HepG2 (cell line): ENCODE results near the gene OR5I1. TPM values are rescaled to one million over a fixed set of nuclear protein-coding genes. Genes with fewer than 3 reads are reported as not detected.

Experiments used
- ATAC-seq: fragments of 200-7000 bp; cut with Tn5 transposase; 3 replicates; pipeline ENCODE4 v1.9.1; 2020; ENCODE audit warnings: mild to moderate bottlenecking, moderate library complexity
- BruUV-seq: library from RNA; stranded (reverse); fragments of 400-500 nt; replicated peaks from 2 replicates; lab custom pipeline; 2021; lab: Mats Ljungman, UMichigan
- CTCF ChIA-PET: fragments of 300-600 bp; formaldehyde crosslinking; extraction: SDS; loops from one replicate; lab custom pipeline; 2021; ENCODE audit warnings: low total read pairs, inconsistent platforms, low intra/inter-chr PET ratio; lab: Yijun Ruan, JAX
- POLR2A ChIA-PET: fragments of 350-600 bp; sonication (Branson Sonifier 250); formaldehyde crosslinking; loops from one replicate; lab custom pipeline; 2020; ENCODE audit warnings: antibody characterized with exemption, inconsistent platforms; lab: Yijun Ruan, JAX
- DNase-seq: peaks from one replicate; pipeline ENCODE4 v3.0.0-alpha.2; 2015; ENCODE audit warnings: low spot score
- FAIRE-seq: peaks from 3 replicates; lab custom pipeline; 2011; peaks lifted over from hg19 to GRCh38; lab: Jason Lieb, UNC
- H2AFZ ChIP-seq: one replicate; pipeline ENCODE4 v1.6.1; 2011; ENCODE audit warnings: low read length, inconsistent platforms
- H3K27ac ChIP-seq: fragments of 300-600 bp; 3 replicates; pipeline ENCODE4 v1.8.0; 2011; ENCODE audit warnings: mixed run types, mild to moderate bottlenecking, mixed read lengths, low read length, inconsistent platforms; ENCODE audit not compliant: insufficient read depth; ENCODE audit errors: extremely low read length
- H3K27me3 ChIP-seq, 2 experiments: fragments of 200-600 bp in 1 of 2; 2 replicates in 1 of 2; 3 replicates in 1 of 2; pipeline versions ENCODE4 v1.6.0 to v1.8.0; 2011; ENCODE audit warnings: low read length in 2 of 2, mild to moderate bottlenecking in 2 of 2, moderate library complexity in 2 of 2, inconsistent platforms in 1 of 2; ENCODE audit not compliant: insufficient read depth in 2 of 2, control insufficient read depth in 1 of 2
- H3K36me3 ChIP-seq, 2 experiments: fragments of 200-600 bp in 1 of 2; replicated peaks in 1 of 2; 2 replicates in 1 of 2; 3 replicates in 1 of 2; pipeline versions ENCODE4 v1.5.1 to v1.8.0; 2011; ENCODE audit warnings: low read length in 2 of 2, inconsistent platforms in 1 of 2; ENCODE audit not compliant: insufficient read depth in 2 of 2, control insufficient read depth in 1 of 2
- H3K4me1 ChIP-seq: 2 replicates; pipeline ENCODE4 v1.5.1; 2012; ENCODE audit warnings: low read length, inconsistent platforms; ENCODE audit not compliant: insufficient read depth
- H3K4me2 ChIP-seq: 2 replicates; pipeline ENCODE4 v1.6.0; 2011; ENCODE audit warnings: low read depth, low read length, inconsistent platforms
- H3K4me3 ChIP-seq, 3 experiments: fragments of 200-600 bp in 1 of 3; sonication (generic), shearing (Covaris generic) in 1 of 3; replicated peaks in 1 of 3; 2 replicates each; pipeline ENCODE4 v1.5.1; 2011 to 2016; ENCODE audit warnings: low read length in 3 of 3, inconsistent platforms in 2 of 3, low read depth in 2 of 3, mild to moderate bottlenecking in 2 of 3, control low read depth in 1 of 3, mixed read lengths in 1 of 3; ENCODE audit not compliant: insufficient read depth in 1 of 3
- H3K79me2 ChIP-seq: one replicate; pipeline ENCODE4 v1.6.1; 2011; ENCODE audit warnings: low read length, inconsistent platforms; ENCODE audit not compliant: insufficient read depth
- H3K9ac ChIP-seq: 2 replicates; pipeline ENCODE4 v1.6.0; 2011; ENCODE audit warnings: mild to moderate bottlenecking, low read depth, low read length, inconsistent platforms; ENCODE audit not compliant: insufficient read depth
- H3K9me3 ChIP-seq: 2 replicates; pipeline ENCODE4 v1.5.1; 2012; ENCODE audit warnings: mild to moderate bottlenecking, low read length
- H4K20me1 ChIP-seq: 2 replicates; pipeline ENCODE4 v1.6.0; 2011; ENCODE audit warnings: inconsistent platforms, mild to moderate bottlenecking, low read length, moderate library complexity; ENCODE audit not compliant: insufficient read depth
- ARID4A ChIP-seq: sonication (generic); formaldehyde crosslinking; IDR thresholded peaks from 2 replicates; pipeline ENCODE4 v1.5.0; 2020; ENCODE audit warnings: mild to moderate bottlenecking, missing genetic modification reagents, borderline replicate concordance
- CTCF ChIP-seq: sonication (generic); formaldehyde crosslinking; IDR thresholded peaks from 2 replicates; pipeline ENCODE4 v1.5.0; 2020; ENCODE audit warnings: mild to moderate bottlenecking, missing genetic modification reagents, moderate library complexity
- EZH2 ChIP-seq: conservative IDR thresholded peaks from 2 replicates; pipeline ENCODE4 v1.6.1; 2012; ENCODE audit warnings: mild to moderate bottlenecking, low read depth, low read length, moderate library complexity
- FOXA1 ChIP-seq, 2 experiments: fragments of 450-650 bp in 1 of 2; sonication (generic) in 1 of 2; formaldehyde crosslinking in 1 of 2; IDR thresholded peaks; 2 replicates each; pipeline versions ENCODE4 v1.4.0 to v1.6.1; 2016 to 2020; ENCODE audit warnings: missing genetic modification reagents in 1 of 2
- REL ChIP-seq: sonication (generic); formaldehyde crosslinking; conservative IDR thresholded peaks from 2 replicates; pipeline ENCODE4 v1.8.0; 2022; ENCODE audit warnings: mild to moderate bottlenecking, missing genetic modification reagents, moderate library complexity
- RFX1 ChIP-seq: fragments of 450-650 bp; IDR thresholded peaks from 2 replicates; pipeline ENCODE4 v1.6.1; 2017
- SP2 ChIP-seq: sonication (generic); formaldehyde crosslinking; IDR thresholded peaks from 2 replicates; pipeline ENCODE4 v1.5.1; 2020; ENCODE audit warnings: mild to moderate bottlenecking, missing genetic modification reagents
- STAG1 ChIP-seq: sonication (generic); formaldehyde crosslinking; IDR thresholded peaks from 2 replicates; pipeline ENCODE4 v1.4.0; 2020; ENCODE audit warnings: missing genetic modification reagents
- TEF ChIP-seq: sonication (generic); formaldehyde crosslinking; IDR thresholded peaks from 2 replicates; pipeline ENCODE4 v1.5.0; 2020; ENCODE audit warnings: missing genetic modification reagents
- TFE3 ChIP-seq: IDR thresholded peaks from 2 replicates; pipeline ENCODE4 v1.6.1; 2016
- TGIF2 ChIP-seq: IDR thresholded peaks from 2 replicates; pipeline ENCODE4 v1.6.1; 2016; ENCODE audit warnings: control low read depth, missing compliant biosample characterization
- THAP11 ChIP-seq: IDR thresholded peaks from 2 replicates; pipeline ENCODE4 v1.6.1; 2016; ENCODE audit warnings: missing biosample characterization, missing genetic modification reagents
- ZBTB38 ChIP-seq: sonication (generic); formaldehyde crosslinking; IDR thresholded peaks from 2 replicates; pipeline ENCODE4 v1.5.1; 2020; ENCODE audit warnings: mild to moderate bottlenecking, missing genetic modification reagents
- ZNF234 ChIP-seq: sonication (generic); formaldehyde crosslinking; conservative IDR thresholded peaks from 2 replicates; pipeline ENCODE4 v1.5.1; 2020; ENCODE audit warnings: mild to moderate bottlenecking, missing genetic modification reagents
- ZNF703 ChIP-seq: sonication (generic); formaldehyde crosslinking; IDR thresholded peaks from 2 replicates; pipeline ENCODE4 v1.5.1; 2020; ENCODE audit warnings: missing genetic modification reagents, mild to moderate bottlenecking, moderate library complexity, borderline replicate concordance
- ZSCAN21 ChIP-seq: sonication (generic); formaldehyde crosslinking; IDR thresholded peaks from 2 replicates; pipeline ENCODE4 v1.8.0; 2022; ENCODE audit warnings: mild to moderate bottlenecking, missing genetic modification reagents, moderate library complexity, borderline replicate concordance
- ZSCAN31 ChIP-seq: sonication (generic); formaldehyde crosslinking; IDR thresholded peaks from 2 replicates; pipeline ENCODE4 v1.5.0; 2020; ENCODE audit warnings: low read depth, mild to moderate bottlenecking, missing genetic modification reagents
- WGBS: methylation state at CpG from one replicate; pipeline ENCODE4 v1.1.6; 2017; ENCODE audit warnings: low lambda C conversion rate; 5-methylcytosine and 5-hydroxymethylcytosine counted together
- in situ Hi-C: cut with HindIII; loops from 2 replicates; pipeline ENCODE4 v1.10.0; 2017; ENCODE audit warnings: low pct_unique_long_range_greater_than_20kb; ENCODE audit not compliant: extremely low pct_ligation_motif_present
- intact Hi-C: fragments of 100-400 bp; cut with micrococcal nuclease; formaldehyde crosslinking; loops from one replicate; pipeline ENCODE4 v1.10.0; 2022; ENCODE audit not compliant: unreplicated experiment
- polyA plus RNA-seq, 8 experiments: library from polyadenylated mRNA; depleted of rRNA in 3 of 8; stranded (reverse) in 7 of 8; unstranded in 1 of 8; fragments of >200 nt; fragmentation: Illumina TruSeq in 4 of 8; extraction: Trizol in 4 of 8; gene quantifications; 2 replicates each; pipeline versions ENCODE4 v1.2.1 to v1.2.3, GENCODE V29; 2011 to 2016; ENCODE audit warnings: low read depth in 4 of 8, missing spikeins in 1 of 8, mixed read lengths in 1 of 8; ENCODE audit not compliant: insufficient read depth in 1 of 8
- total RNA-seq, 5 experiments: library from RNA; depleted of rRNA; stranded (reverse); fragments of >200 nt; fragmentation: Illumina TruSeq; extraction: Trizol; gene quantifications; 2 replicates each; pipeline ENCODE4 v1.2.3, GENCODE V29; 2016; ENCODE audit warnings: low read depth in 1 of 5

Gene OR5I1
- total and polyA plus RNA-seq, 2 of the 13 experiments (the other 11 are each of a cell fraction or from before 2014, with no cell fraction given) = not detected

- H3K27ac ChIP-seq = no peak overlapping the region
- POLR2A ChIA-PET = no interaction called here
- CTCF ChIA-PET = interaction anchor here (1.8 kb wide), 1 partner anchor 840 kb away, joined by 17 read pairs; no protein-coding TSS in a partner anchor
- ATAC-seq (peak; percentile 40; the same call in 1 of the 3 replicates), DNase-seq (peak; percentile 23), FAIRE-seq (peak; percentile 12)
- no peaks in the 10 kb centered on the region for H3K9me3 ChIP-seq
- no TSS peak for BruUV-seq
- H2AFZ ChIP-seq = no peak overlapping the region
- H3K79me2 ChIP-seq = no peaks in the 10 kb centered on the region
- no peaks in the 10 kb centered on the region for H4K20me1 ChIP-seq
- WGBS = 13% methylated on average over 3 of the region's 3 CpGs
- H3K36me3 ChIP-seq = no peaks in the 10 kb centered on the region
- no peaks in the 10 kb centered on the region for H3K27me3 ChIP-seq
- no peak overlapping the region for H3K9ac ChIP-seq
- no peaks in the 10 kb centered on the region for H3K4me1 ChIP-seq
- intact Hi-C loops (loop anchor here (1.0 kb wide), 1 partner anchor 840 kb away; no protein-coding TSS in a partner anchor), in situ Hi-C loops (loop anchor here (5.0 kb wide), 1 partner anchor 834 kb away; no protein-coding TSS in a partner anchor)
- H3K4me3 ChIP-seq = no peak overlapping the region
- no peak overlapping the region for H3K4me2 ChIP-seq
- no peak for TF ChIP-seq RFX1
- TF ChIP-seq ARID4A (CRISPR knock-in tag) = no peak
- TF ChIP-seq ZSCAN21 (CRISPR knock-in tag) = no peak
- TF ChIP-seq TFE3 (CRISPR knock-in tag) = no peak
- TF ChIP-seq ZSCAN31 (CRISPR knock-in tag) = no peak
- TF ChIP-seq FOXA1 (IDR thresholded peaks at IDR 0.05) = no peak
- 0 out of 2 replicates have a peak, but pooled peaks have one; percentile 37 for TF ChIP-seq FOXA1 (CRISPR knock-in tag; IDR thresholded peaks at IDR 0.05)
- no peak for TF ChIP-seq ZBTB38 (CRISPR knock-in tag)
- TF ChIP-seq THAP11 (CRISPR knock-in tag) = no peak
- TF ChIP-seq REL (CRISPR knock-in tag) = no peak
- TF ChIP-seq TEF (CRISPR knock-in tag) = peak; percentile 76; the same call in 1 of the 2 replicates
- no peak for TF ChIP-seq SP2 (CRISPR knock-in tag)
- no peak for TF ChIP-seq TGIF2 (CRISPR knock-in tag)
- no peak for TF ChIP-seq EZH2
- TF ChIP-seq ZNF234 (CRISPR knock-in tag) = no peak
- peak; percentile 63 for TF ChIP-seq CTCF (CRISPR knock-in tag)
- TF ChIP-seq ZNF703 (CRISPR knock-in tag) = no peak
- TF ChIP-seq STAG1 = peak; percentile 64
Measured at GRCh38 chr11:55942785-55943392, 6.7 kb upstream of the OR5I1 start.
